Fibroblast of pulmonary artery (primary cell): ENCODE results near the gene TMEM51.

ENCODE experiments used
- DNase-seq: peaks from one replicate; pipeline ENCODE4 v3.0.0-alpha.2; 2010; ENCODE audit warnings: low read depth
- H3K4me3 ChIP-seq: replicated peaks from 2 replicates; pipeline ENCODE4 v1.5.1; 2011; ENCODE audit warnings: low read depth, mild to moderate bottlenecking, control low read depth, low read length, moderate library complexity
- TF ChIP-seq, protein P1 (sequence below): IDR thresholded peaks from 2 replicates; pipeline ENCODE4 v1.5.1; 2011; ENCODE audit warnings: mild to moderate bottlenecking, control low read depth, low read length, inconsistent platforms; ENCODE audit errors: missing control alignments

TMEM51 gene

DNA sequence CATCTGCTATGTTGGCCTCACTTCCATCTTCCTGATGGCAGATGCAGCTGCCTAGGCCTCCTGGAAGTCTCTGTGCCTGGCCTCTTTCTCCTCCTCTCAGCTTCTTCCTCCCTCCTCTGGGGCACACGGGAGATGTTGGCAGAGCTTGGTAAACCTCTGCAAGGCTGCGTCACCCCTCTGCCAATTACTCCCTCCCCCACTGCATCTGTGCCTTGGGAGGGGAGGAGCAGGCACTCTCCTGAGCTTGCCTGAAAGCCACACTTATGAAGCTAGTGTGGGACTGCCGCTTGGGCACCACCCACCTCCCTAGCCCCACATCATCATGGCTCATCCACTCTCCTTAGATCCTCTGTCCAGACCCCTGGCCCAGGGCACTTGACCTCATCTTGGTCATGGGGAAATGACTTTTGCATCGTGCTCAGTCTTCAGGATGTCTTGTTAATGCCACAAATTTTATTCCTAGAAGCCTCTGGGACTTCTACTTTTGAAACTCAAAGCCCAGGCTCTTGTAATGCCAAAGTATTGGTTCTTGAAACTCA is 7.3 kb upstream of the TMEM51 start:
- TF ChIP-seq, protein P1, sequence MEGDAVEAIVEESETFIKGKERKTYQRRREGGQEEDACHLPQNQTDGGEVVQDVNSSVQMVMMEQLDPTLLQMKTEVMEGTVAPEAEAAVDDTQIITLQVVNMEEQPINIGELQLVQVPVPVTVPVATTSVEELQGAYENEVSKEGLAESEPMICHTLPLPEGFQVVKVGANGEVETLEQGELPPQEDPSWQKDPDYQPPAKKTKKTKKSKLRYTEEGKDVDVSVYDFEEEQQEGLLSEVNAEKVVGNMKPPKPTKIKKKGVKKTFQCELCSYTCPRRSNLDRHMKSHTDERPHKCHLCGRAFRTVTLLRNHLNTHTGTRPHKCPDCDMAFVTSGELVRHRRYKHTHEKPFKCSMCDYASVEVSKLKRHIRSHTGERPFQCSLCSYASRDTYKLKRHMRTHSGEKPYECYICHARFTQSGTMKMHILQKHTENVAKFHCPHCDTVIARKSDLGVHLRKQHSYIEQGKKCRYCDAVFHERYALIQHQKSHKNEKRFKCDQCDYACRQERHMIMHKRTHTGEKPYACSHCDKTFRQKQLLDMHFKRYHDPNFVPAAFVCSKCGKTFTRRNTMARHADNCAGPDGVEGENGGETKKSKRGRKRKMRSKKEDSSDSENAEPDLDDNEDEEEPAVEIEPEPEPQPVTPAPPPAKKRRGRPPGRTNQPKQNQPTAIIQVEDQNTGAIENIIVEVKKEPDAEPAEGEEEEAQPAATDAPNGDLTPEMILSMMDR = no peak
- no peak overlapping the region for H3K4me3 ChIP-seq
- no peak for DNase-seq

DNA sequence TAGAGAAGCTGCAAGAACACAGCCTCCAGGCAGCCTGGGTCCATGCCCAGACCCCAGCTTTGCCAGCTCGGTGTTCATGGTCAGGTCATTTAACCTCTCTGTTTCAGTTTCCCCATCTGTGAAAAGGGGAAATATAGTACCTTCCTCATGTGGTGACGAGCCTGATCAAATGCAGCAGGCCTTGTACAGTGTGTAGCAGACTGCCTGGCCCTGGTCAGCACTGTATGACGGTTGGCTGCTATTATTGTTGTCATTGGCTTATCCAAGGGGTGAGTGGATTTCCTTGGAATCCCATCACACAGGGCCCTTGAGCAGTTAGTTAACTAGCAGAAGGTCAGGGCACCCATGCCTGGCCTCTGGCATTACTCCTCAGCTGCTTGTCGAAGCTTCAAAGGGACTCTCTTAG is 6.6 kb upstream of the TMEM51 start:
- H3K4me3 ChIP-seq = no peak overlapping the region
- DNase-seq = no peak
- TF ChIP-seq, protein P1 = no peak

DNA sequence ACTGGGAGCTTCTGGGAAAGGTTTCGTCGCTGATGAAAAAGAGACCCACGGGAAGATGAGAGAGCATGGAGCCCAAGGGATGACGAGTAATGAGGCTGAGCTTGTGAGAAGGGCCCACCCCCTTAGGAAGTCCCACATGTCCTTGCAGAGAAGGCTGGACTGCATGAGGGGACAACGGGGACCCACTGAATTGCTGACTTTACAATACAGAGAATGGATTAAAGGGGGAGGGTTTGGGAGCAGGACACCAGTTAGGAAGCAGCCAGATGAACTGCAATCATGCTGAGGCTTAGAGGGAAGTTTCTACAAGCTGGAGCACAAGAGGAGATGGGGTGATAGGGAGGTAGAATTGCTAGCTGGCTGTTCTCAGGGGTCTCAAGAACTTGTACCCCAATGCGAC is 5.5 kb upstream of the TMEM51 start:
- no peak for DNase-seq
- no peak overlapping the region for H3K4me3 ChIP-seq
- TF ChIP-seq, protein P1 = no peak

DNA sequence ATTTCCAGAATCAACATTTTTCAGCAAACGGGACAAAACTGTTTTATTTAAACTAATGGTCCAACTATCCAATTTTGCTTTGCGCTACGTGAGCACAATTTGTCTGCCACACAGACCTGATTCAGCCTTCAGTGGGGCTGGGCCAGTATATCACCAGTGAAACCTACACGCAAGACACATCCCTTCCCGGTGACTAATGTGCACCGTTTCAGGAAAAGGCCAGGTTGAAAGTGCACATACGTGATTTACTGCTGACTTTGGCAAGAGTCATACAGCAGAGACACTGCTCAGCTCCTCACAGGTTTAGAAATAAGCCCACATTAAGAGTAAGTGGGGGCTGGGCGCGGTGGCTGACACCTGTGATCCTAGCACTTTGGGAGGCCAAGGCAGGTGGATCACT is 5.1 kb upstream of the TMEM51 start:
- H3K4me3 ChIP-seq = no peak overlapping the region
- DNase-seq = no peak
- TF ChIP-seq, protein P1 = no peak

DNA sequence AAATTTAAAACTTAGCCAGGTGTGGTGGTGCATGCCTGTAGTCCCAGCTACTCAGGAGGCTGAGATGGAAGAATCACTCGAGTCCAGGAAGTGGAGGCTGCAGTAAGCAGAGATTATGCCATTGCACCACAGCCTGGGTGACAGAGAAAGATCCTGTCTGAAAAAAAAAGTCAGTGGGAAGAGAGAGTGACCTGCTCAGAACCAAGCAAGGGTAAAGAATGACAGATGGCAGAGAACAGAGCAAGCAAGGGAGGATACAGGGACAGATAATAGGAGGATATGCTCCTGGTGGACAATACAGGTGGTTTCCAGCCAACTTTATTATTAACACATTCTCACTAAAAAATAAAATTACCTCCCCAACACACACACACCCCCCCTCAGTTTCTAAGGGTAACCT is 4.6 kb upstream of the TMEM51 start:
- no peak overlapping the region for H3K4me3 ChIP-seq
- no peak for DNase-seq
- TF ChIP-seq, protein P1 = no peak

DNA sequence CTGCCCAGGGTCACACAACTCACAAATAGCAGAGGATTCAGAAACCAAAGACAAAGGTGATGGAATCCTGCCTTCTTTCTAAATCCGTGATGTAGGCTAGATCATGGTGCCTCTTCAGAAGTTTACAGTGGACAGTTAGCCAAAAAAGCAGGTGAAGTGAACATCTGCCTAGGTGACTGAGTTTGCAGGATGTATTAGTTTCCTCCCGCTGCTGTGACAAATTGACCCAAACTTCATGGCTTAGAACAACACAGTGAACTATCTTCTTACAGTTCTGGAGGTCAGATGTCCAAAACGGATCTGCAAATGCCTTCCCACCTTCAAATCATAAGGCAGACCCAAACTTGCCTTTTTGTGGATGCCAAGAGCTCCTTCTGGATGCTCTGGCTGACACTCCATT is 3.2 kb upstream of the TMEM51 start:
- TF ChIP-seq, protein P1 = no peak
- H3K4me3 ChIP-seq = no peak overlapping the region
- DNase-seq = no peak

DNA sequence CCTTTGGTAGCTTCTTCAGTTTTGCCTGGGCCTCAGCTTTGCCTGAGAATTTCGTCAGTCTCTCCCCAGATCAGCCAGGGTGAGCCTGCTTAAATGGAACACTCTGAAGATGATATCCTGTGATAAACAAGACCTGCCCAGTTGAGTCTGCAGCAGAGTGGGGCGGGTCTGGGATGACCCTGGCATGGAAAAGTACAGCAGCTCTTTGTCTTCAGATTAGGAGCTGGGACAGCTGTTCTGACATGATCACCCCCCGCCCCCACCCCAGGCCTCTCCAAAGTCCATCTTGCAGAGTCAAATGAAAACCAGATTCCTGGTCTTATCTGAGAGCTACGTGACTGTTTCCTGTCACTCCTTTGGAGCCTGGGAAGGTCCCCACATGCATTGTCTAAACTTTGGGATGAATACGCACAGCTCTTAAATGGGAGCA is 2.2 kb upstream of the TMEM51 start:
- no peak for DNase-seq
- H3K4me3 ChIP-seq = no peak overlapping the region
- TF ChIP-seq, protein P1 = no peak
